ENCODE results near the gene RACK1. TPM values are rescaled to one million over a fixed set of nuclear protein-coding genes. Genes with fewer than 3 reads are reported as not detected.
"Not testable (repeated sequence)": the region's sequence is repeated elsewhere in the genome, so short reads cannot be mapped to it uniquely, and the experiment has no call there.

Gene RACK1
- total and polyA plus RNA-seq, 2 experiments from 2014 or later, result 2,372 to 4,798 TPM

- Histone ChIP-seq H3K9me2 (ENCODE audit: insufficient read depth) (no peaks in the 10 kb centered on the region), H3K4me1 (ENCODE audit: insufficient read depth) (peaks cover 19% of the 10 kb centered on the region), H4K20me1 (replicated peaks; ENCODE audit: insufficient read depth) (no peaks in the 10 kb centered on the region), H3K36me3 (ENCODE audit: insufficient read depth) (no peaks in the 10 kb centered on the region), H2AFZ (no peak overlapping the region), H3K27me3 (ENCODE audit: insufficient read depth) (no peaks in the 10 kb centered on the region), H3K4me2 (no peak overlapping the region), H3K79me2 (replicated peaks; ENCODE audit: insufficient read depth) (no peaks in the 10 kb centered on the region; the same call in 1 of the 2 replicates), H3K27ac (ENCODE audit: low read depth) (no peak overlapping the region; the same call in 1 of the 2 replicates), H3K4me3 (no peak overlapping the region), H3F3A (replicated peaks; ENCODE audit: low read depth) (0 out of 2 replicates have a peak, but pooled peaks cover 3% of the 10 kb centered on the region)
- H3K4me1 Mint-ChIP-seq, result peaks cover 17% of the 10 kb centered on the region
- H3K27ac Mint-ChIP-seq, result no peak overlapping the region
- H3K4me3 Mint-ChIP-seq, result no peak overlapping the region
- no peaks in the 10 kb centered on the region; the same call in 2 of the 3 replicates for H3K9me3 Mint-ChIP-seq
- H3K36me3 Mint-ChIP-seq (ENCODE audit: low read depth), result no peaks in the 10 kb centered on the region; the same call in 2 of the 3 replicates
- DNase-seq (ENCODE audit: low spot score) (no peak), ATAC-seq (no peak)
- H3K27me3 Mint-ChIP-seq (ENCODE audit: insufficient read depth, low read depth, poor library complexity), result peaks cover 9% of the 10 kb centered on the region
- no peak for TF ChIP-seq POLR2AphosphoS5 (IDR thresholded peaks at IDR 0.05; ENCODE audit: low read depth)
- no peak for TF ChIP-seq CTCF (conservative IDR thresholded peaks at IDR 0.05; ENCODE audit: low read depth in 2 of 2)
Measured at GRCh38 chr5:181271081-181271480, 27.4 kb upstream of the RACK1 start.

GRCh38 chr5:181267907-181268306, 24.2 kb upstream of the RACK1 start:
- 0 out of 2 replicates have a peak overlapping the region, but pooled peaks have one; percentile 81 for H3K27ac Mint-ChIP-seq
- not testable (repeated sequence) for H3K36me3 ChIP-seq (ENCODE audit: insufficient read depth); DNase-seq (ENCODE audit: low spot score)

GRCh38 chr5:181267291-181267904, 23.7 kb upstream of the RACK1 start:
- H3K79me2 ChIP-seq (replicated peaks; ENCODE audit: insufficient read depth), result peaks cover 11% of the 10 kb centered on the region; the same call in 1 of the 2 replicates
- not testable (repeated sequence) for H3K4me3 ChIP-seq; H3K36me3 ChIP-seq (ENCODE audit: insufficient read depth); H3K9me3 Mint-ChIP-seq; DNase-seq (ENCODE audit: low spot score); H3K9me2 ChIP-seq (ENCODE audit: insufficient read depth); H3F3A ChIP-seq (replicated peaks; ENCODE audit: low read depth); ATAC-seq; H3K27me3 ChIP-seq (ENCODE audit: insufficient read depth); H3K4me3 Mint-ChIP-seq; H4K20me1 ChIP-seq (replicated peaks; ENCODE audit: insufficient read depth)
- peaks cover 19% of the 10 kb centered on the region for H3K4me1 ChIP-seq (ENCODE audit: insufficient read depth)
- peak overlapping the region; percentile 88 for H2AFZ ChIP-seq
- peak in 1 of 2 experiments; percentile 45; a peak in 3 of 4 replicates for TF ChIP-seq CTCF (conservative IDR thresholded peaks at IDR 0.05; ENCODE audit: low read depth in 2 of 2)
- peak overlapping the region; percentile 68; the same call in 1 of the 2 replicates for H3K4me2 ChIP-seq
- Mint-ChIP-seq H3K27me3 (ENCODE audit: insufficient read depth, low read depth, poor library complexity) (peaks cover 11% of the 10 kb centered on the region), H3K4me1 (peaks cover 17% of the 10 kb centered on the region), H3K27ac (peak overlapping the region; percentile 81), H3K36me3 (ENCODE audit: low read depth) (peaks cover 11% of the 10 kb centered on the region)
- H3K27ac ChIP-seq (ENCODE audit: low read depth), result peak overlapping the region; percentile 89

More at GRCh38 chr5:181267907-181268306, 24.2 kb upstream of the RACK1 start:
- not testable (repeated sequence) for ATAC-seq; H3F3A ChIP-seq (replicated peaks; ENCODE audit: low read depth); H4K20me1 ChIP-seq (replicated peaks; ENCODE audit: insufficient read depth); H3K9me2 ChIP-seq (ENCODE audit: insufficient read depth); H3K4me3 Mint-ChIP-seq; H3K4me3 ChIP-seq; H3K79me2 ChIP-seq (replicated peaks; ENCODE audit: insufficient read depth); H3K27me3 Mint-ChIP-seq (ENCODE audit: insufficient read depth, low read depth, poor library complexity); H3K27me3 ChIP-seq (ENCODE audit: insufficient read depth); H3K9me3 Mint-ChIP-seq
- Histone ChIP-seq H3K4me1 (ENCODE audit: insufficient read depth) (peaks cover 19% of the 10 kb centered on the region), H2AFZ (peak overlapping the region; percentile 88), H3K4me2 (peak overlapping the region; percentile 68; the same call in 1 of the 2 replicates), H3K27ac (ENCODE audit: low read depth) (peak overlapping the region; percentile 89)
- Mint-ChIP-seq H3K36me3 (ENCODE audit: low read depth) (peaks cover 11% of the 10 kb centered on the region), H3K4me1 (peaks cover 17% of the 10 kb centered on the region)

All from GM23338 (cell line).